GM18520 (cell line): ENCODE results near the gene EMCN.

Experiments
- ATAC-seq: cut with Tn5 transposase; IDR thresholded peaks from one replicate; pipeline ENCODE4 v1.9.1; 2021; ENCODE audit not compliant: unreplicated experiment

Gene EMCN

GRCh38 chr4:100494166-100494565, 23.7 kb downstream of the EMCN start:
- no peak for ATAC-seq

GRCh38 chr4:100493756-100494155, 24.1 kb downstream of the EMCN start:
- ATAC-seq, result no peak

DNA sequence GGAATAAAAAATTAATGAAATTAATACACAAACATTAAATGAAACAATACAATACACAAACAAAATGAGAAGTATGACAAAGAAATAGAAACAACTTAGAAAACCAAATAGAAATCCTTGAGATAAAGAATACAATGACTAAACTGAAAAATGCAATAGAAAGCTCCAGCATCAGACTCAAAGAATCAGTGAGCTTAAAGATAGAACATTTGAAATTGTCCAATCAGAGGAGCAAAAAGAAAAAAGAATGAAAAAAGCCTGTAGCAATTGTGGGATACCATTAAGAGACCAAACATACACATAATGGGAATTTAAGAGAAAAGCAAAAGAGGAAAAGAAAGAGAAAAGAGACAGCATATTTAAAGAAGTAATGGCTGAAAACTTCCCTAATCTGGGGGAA, 25.7 kb downstream of the EMCN start:
- no peak for ATAC-seq

DNA sequence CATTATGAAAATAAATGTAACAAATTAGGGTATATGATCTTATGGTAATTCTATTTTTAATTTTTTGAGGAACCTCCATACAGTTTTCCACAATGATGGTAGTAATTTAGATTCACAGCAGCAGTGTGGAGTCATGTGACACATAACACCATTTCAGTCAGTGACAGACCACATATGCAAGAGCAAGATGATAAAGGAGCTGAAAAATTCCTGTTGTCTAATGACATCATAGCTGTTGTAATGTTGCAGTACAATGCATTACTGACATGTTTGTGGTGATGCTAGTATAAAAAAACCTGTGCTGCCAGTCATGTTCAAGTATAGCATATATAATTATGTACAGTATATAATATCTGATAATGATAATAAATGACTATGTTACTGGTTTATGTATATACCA, 28.5 kb downstream of the EMCN start:
- no peak for ATAC-seq

DNA sequence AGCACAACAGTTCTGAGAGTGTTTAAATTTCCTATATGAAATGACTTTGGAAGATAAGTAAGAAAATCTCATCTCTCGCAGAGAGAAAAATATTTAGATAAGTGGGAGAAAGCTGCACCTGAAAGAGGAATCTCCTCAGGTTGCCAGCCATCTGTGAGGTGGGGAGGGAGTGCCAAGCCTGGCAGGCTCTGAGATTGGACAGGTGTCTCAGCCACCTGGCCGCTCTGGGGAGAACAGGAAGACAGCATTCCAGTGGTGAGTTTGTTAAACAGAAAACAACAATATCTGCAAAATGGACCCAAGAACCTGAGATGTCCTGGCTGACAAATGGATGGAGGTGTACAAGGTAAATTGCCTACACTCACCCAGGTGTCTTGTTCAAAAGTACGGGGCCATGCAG, 31.3 kb downstream of the EMCN start:
- ATAC-seq, result no peak

DNA sequence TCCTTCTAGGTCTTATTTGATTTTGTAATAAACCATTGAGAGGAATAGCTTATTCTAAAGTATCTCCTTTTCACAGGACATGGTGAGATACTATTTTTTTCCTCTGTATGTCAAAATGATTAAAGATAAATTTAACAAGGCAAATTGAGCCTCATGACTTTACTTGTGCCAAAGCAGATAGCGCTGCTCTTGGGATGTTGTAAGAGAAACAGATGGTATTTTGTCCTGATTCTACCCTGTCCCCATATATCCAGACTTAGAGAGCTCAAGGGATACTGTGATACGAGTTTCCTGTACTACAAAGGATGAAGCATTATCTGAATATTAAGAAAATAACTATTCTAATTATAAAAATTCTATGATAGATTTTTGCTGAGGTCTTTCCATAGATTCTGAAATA, 34.0 kb downstream of the EMCN start:
- no peak for ATAC-seq

GRCh38 chr4:100479971-100480370, 37.9 kb downstream of the EMCN start:
- ATAC-seq, result no peak

GRCh38 chr4:100469555-100469954, 48.3 kb downstream of the EMCN start:
- ATAC-seq, result no peak

DNA sequence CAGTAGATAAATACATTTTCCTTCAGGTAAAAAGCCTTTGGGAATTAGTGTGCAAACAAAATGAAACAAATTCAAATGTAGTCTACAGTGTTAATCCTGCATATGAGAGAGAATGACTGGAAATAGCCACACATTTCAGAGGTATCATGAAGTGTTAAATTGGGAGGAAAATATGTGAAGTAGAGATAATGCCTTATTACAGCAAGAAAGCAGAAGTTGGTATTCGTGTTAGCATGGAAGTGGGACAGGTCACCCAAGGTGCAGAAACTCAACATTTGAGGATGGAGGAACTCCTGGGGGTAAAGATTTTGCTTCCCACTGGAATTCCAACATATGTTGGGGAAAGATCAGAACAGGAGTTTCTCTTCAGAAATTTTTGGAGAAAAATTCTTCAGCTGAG, 51.3 kb downstream of the EMCN start:
- ATAC-seq, result no peak

GRCh38 chr4:100461807-100462605, 55.8 kb downstream of the EMCN start:
- ATAC-seq, result no peak

GRCh38 chr4:100450449-100450848, 67.4 kb downstream of the EMCN start:
- no peak for ATAC-seq

GRCh38 chr4:100431416-100431815, 86.4 kb downstream of the EMCN start:
- no peak for ATAC-seq

DNA sequence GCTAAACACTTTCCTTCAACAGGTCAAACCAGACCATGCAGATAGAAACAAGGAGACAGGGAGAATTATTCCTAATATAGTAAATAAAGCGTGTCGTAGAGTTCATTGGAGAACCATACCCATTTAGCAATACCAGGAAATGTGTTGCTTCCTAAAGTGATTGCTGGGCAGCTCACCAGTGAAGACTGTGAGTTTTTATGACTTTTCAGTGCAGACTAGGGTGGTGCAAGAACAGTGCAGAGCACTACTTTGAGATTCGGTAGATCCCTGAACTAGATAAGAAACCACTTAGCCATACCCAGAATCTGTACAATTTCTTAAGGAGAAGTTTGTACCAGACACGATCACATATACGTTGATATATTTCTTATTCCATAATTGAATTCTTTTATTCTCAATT, 87.4 kb downstream of the EMCN start:
- no peak for ATAC-seq

DNA sequence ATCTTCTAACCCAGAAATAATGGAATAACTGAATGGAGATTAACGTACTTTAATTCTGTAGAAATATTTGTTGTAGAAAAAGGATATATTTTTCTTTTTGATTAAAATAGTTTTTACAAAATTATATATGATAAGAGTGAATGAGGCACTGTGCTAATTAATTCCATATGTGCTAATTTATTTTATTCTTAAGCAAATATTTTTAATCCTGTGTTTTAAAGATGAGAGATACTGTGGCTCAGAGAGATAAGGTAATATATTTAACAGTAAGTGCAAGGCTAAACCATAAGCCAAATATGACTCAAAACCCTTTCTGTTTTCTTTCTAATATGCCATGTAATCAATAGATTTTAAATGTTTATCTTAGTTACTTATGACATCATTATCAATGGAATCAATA, 88.2 kb downstream of the EMCN start:
- no peak for ATAC-seq

- ATAC-seq, result no peak
These were observed 89.8 kb downstream of the EMCN start for GRCh38 chr4:100428051-100428450.

GRCh38 chr4:100424376-100424775, 93.4 kb downstream of the EMCN start:
- no peak for ATAC-seq

GRCh38 chr4:100422894-100423293, 94.9 kb downstream of the EMCN start:
- no peak for ATAC-seq

GRCh38 chr4:100421361-100421978, 96.4 kb downstream of the EMCN start:
- ATAC-seq, result no peak

- ATAC-seq, result no peak
These were observed 97.3 kb downstream of the EMCN start for GRCh38 chr4:100420571-100420970.

DNA sequence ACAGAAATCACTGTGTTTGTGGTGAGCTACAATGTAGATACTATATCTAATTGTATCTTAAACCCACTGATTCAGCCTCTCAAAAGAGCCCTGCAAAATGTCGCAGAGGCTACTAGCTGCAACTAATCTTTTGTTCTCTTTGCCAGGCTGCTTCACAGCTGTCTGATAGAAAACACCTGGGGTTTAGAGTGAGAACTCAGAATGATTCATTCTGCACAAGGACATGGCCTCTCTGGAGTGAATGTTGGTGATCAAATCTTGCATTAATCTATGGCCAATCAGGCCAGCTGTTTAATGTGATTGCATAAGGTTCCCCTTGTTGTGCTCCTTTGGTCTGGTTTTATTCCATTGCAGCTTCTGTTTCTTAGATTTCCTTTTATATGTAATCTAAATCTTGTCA, 100.3 kb downstream of the EMCN start:
- no peak for ATAC-seq

DNA sequence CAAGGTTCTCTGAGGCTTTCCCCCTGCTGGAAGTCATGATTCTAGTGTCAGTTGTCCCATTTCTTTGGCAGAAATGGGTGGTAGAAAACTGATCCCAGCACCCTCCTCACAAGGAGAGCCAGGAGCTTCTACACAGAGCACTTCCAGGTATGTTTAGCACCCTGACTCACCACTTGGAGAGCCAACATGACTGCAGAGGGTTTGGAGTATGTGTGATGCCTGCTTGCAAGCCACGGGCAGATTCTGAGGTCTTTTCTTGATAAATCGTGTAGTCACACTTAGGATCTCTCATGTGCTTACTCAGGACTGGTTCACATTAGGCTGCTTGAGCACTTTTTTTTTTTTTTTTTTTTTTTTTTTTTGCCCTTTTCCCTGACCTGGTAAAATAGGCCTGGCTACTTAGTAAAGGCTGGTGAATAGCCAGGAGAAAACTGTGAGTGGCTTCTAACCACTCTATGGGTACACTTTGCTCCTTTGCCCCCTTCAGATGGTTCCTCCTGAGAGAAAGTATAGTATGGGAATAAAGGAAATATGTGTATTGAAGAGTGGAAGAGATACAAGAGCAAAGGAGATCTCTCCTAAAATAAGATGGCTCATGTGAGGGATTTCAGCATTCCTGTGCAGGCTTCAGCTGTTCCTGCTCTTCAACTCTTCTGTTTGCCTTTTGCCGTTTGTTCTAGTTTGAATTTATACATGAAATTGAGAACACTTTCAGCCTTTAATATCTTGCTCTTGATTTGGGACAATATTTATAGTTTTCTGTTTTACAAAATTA, 103.6 kb downstream of the EMCN start:
- ATAC-seq, result no peak

DNA sequence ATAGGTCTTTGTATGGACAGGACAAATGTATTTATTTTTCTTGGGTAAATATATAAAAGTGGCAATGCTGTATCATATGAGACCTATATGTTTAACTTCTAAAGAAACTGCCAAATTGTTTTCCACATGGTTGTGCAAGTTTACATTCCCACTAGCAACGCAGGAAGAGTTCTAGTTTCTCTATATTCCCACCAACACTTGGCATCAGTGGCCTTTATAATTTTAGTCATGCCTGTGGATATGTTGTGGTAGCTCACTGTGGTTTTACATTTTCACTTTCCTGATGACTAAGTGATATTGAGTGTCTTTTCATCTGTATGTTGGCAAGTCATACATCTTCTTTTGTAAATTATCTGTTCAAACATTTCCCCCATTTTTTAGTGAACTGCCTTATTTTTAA, 126.0 kb downstream of the EMCN start:
- ATAC-seq, result peak; percentile 50
